Amniotic epithelial cell (primary cell): ENCODE data around the gene ACO2.
"Not testable (repeated sequence)": the region's sequence is repeated elsewhere in the genome, so short reads cannot be mapped to it uniquely, and the experiment has no call there.

Source experiments
- DNase-seq: peaks from one replicate; pipeline ENCODE4 v3.0.0-alpha.2; 2010; ENCODE audit warnings: low read depth

The ACO2 gene

DNA sequence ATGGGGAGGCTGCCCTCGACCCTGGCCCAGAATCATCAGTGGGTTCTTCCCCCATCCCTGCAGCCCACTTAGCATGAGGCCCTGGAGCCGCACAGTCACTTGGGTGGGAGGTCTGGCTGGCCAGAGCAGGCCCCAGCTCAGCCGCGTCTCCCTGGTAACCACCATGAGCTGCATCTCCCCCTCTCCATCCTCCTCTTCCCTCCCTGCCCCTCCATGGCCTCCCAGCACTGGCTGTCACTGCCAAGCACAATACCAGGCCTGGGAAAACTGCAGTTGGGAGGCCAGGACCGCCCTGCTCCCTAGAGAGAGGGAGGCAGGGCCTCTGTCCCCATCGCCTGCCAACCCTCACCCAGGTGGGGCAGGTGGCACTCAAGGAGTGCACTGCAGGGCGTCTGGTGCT, 99.9 kb downstream of the ACO2 start:
- DNase-seq = no peak

DNA sequence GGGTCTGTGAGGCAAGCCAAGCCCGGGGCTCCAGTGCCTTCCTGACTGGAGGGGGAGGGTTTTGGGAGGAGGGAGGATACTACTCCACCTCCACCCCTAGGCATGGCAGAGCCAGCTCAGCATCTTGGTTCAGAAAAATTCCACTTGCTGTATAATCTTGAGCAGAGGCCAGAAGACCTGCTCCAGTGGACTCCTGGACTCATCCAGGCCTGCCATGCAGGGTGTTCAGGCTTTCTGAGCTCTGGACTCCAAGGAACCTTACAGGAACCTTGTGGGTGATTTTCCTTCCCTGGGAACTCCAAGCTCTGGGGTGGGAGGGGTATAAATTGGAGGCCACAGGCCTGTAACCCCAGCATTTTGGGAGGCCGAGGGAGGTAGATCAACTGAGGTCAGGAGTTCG, 101.3 kb downstream of the ACO2 start:
- no peak for DNase-seq

DNA sequence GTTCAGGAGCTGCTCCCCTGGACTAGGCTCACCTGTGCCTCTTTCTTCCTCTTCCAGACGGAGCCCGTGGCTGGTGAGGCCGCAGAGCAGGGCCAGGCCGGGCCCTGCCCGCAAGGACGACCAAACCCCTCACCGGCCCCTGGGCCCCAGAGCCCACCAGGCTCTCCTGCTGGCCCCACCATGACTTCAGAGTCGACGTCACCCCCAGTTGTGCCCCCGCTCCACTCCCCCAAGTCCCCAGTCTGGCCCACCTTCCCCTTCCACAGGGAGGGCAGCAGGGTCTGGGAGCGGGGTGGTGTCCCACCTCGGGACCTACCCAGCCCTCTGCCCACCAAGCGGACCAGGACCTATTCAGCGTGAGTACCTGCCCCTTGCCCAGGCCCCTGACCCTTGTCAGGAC, 102.9 kb downstream of the ACO2 start:
- DNase-seq = no peak

DNA sequence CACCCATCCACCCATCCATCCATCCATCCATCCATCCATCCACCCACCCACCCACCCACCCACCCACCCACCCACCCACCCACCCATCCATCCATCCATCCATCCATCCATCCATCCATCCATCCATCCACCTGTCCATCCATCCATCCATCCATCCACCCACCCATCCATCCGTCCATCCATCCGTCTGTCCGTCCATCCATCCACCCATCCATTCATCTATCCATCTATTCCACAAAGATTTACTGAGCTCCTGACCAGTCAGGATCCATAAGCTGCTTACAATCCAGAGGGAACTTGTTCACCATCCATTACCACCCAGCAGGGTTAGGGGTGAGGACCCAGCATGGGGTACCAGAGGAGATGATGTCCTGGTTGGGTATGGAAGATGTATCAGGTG, 103.4 kb downstream of the ACO2 start:
- not testable (repeated sequence) for DNase-seq

DNA sequence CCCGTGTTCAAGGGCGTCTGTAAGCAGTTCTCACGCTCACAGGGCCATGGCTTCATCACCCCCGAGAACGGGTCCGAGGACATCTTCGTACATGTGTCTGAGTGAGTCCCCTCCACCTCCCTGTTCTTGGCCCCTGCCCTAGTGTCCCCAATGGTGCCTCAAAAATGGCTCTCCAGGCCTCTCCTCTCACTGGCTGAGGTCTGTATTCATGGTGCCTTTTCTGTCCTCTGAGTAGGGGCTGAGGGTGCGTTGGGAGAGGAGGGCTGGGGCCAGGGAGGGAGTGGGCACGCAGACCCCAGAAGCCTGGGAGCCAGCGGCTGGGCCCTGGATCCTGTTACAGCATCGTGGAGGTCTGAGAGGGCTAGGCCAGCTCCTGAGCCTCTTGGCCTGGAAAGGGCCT, 104.8 kb downstream of the ACO2 start:
- no peak for DNase-seq

DNA sequence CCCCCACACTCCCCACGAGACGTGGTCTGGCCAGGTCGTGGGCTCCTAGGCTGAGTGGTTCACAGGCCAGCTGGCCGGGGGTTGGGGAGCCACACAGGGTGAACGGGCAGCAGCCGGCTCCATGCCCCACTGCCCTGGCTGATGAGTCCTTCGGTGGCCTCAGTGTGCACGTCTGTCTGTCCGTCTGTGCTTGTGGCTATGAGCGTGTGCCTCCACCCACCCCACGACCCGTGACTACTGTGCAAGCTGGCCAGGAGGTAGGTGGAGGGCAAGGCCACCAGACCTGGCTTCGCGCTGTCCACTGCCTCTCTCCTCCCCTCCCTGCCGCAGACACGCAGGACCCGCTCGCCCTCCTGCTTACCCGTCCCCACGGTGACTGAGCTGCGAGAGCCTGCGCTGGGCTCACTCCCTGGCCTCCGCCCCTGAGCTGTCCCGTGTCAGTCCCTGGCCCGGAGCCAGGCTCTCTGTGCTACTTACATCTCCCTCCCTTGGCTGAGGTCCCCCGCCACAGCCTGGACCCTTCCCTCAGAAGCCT, 106.0 kb downstream of the ACO2 start:
- DNase-seq = no peak

DNA sequence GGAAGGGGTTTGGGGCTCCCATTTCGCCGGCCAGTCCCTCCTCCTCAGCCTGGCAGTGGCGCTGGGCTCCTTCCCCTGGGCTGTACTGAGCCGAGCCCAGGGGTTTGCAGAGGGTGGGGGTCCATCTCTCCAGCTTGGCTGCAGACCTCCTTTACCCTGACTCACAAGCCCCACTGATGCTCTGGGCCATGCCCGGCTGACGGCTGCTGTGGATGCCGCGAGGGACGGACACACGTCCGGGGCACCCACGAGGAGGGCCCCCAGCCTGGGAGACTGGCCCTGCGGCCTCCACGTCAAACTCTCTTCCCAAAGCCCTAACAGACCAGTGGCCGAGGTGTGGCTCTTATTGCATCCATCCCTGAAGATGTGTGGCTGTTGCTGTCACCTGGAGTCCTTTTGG, 106.6 kb downstream of the ACO2 start:
- DNase-seq = no peak

DNA sequence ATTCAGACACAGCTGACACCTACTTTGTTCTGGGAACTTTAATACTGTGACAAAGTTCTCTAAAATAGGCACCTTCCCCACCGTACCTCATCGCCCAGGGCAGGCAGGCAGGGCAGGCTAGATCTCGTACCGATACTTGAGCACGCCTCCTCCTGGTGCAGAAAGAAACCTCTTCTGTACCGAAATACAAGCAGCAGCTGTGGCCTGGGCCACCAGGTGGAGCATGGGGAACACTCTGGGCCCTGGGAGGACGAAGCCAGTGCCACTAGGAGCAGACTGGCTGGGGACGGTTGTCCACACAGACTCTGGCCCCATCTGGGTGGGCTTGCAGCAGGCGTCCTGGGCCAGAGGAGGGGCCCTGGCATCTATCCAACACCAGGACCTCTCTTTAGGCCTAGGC, 108.0 kb downstream of the ACO2 start:
- peak; percentile 33 for DNase-seq

DNA sequence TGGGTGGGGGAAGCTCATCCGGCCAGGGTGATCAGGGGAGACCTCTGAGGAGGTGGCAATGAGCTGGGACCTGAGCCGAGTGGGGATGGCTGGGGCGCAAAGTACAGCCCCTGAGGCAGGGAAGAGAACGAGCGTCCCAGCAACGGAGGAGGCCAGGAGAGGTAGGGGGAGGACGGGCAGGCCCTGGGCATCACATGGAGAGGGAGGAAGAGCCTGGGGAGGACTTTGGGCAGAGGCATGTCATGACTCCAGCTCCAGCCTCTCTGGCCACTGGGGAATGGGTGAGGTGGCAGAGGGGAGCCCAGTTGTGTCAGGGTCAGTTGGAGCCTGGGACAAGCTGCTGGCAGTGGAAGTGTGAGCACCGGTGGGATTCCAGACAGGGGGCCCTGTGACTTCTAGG, 109.2 kb downstream of the ACO2 start:
- DNase-seq = no peak
